GM18505 (cell line): Measurements from ENCODE around the gene CHRNA1.

ENCODE experiments used
- ATAC-seq: cut with Tn5 transposase; IDR thresholded peaks from one replicate; pipeline ENCODE4 v1.9.1; 2021; ENCODE audit not compliant: unreplicated experiment
- POLR2A ChIP-seq: IDR thresholded peaks from 4 replicates; pipeline ENCODE4 v1.6.1; 2011; ENCODE audit warnings: borderline replicate concordance; ENCODE audit not compliant: insufficient read depth, insufficient read length; ENCODE audit errors: extremely low read depth

CHRNA1 gene

GRCh38 chr2:174740721-174741120, 23.6 kb downstream of the CHRNA1 start:
- no peak for ATAC-seq
- TF ChIP-seq POLR2A: no peak

GRCh38 chr2:174738841-174739240, 25.4 kb downstream of the CHRNA1 start:
- ATAC-seq: no peak
- no peak for TF ChIP-seq POLR2A

- TF ChIP-seq POLR2A: no peak
- ATAC-seq: no peak
These were observed 32.7 kb downstream of the CHRNA1 start for GRCh38 chr2:174731546-174731945.

DNA sequence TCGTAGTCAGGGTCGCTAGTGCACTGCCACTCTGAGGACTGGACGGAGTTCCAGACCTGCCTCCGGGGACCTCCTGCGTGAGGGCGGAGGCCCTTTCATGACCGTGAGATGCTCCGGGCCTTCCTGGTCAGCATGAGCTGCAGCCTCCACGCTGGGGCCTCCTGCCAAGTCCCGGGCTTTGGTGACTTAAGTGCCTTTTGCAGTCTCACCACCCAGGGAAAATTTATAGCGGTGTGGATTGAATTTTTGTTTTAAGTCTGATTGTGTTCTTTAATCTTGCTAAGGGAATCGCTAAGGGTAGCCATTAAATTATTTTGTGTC, 33.6 kb downstream of the CHRNA1 start:
- ATAC-seq: no peak
- no peak for TF ChIP-seq POLR2A

- no peak for ATAC-seq
These were observed 34.2 kb downstream of the CHRNA1 start for GRCh38 chr2:174729797-174730697.

DNA sequence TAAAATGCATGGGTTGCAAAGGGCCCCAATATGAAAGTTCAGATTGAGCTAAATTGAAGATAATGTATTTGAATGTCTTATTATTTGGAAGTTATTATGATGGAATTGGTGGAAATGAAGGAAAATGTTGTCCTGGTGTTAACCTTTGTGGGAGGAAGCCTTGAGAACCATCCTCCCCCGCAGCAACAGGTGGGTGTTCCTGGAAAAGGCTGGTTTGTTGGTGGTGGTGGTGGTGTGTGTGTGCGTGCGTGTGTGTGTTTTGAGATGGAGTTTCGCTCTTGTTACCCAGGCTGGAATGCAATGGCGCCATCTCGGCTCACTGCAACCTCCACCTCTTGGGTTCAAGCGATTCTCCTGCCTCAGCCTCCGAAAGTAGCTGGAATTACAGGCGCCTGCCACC, 36.2 kb downstream of the CHRNA1 start:
- no peak for TF ChIP-seq POLR2A
- no peak for ATAC-seq

More at GRCh38 chr2:174729797-174730697, 34.2 kb downstream of the CHRNA1 start:
- no peak for TF ChIP-seq POLR2A

GRCh38 chr2:174726212-174726611, 38.1 kb downstream of the CHRNA1 start:
- ATAC-seq: no peak
- TF ChIP-seq POLR2A: no peak

- no peak for ATAC-seq
- no peak for TF ChIP-seq POLR2A
These were observed 41.2 kb downstream of the CHRNA1 start for GRCh38 chr2:174722942-174723592.

DNA sequence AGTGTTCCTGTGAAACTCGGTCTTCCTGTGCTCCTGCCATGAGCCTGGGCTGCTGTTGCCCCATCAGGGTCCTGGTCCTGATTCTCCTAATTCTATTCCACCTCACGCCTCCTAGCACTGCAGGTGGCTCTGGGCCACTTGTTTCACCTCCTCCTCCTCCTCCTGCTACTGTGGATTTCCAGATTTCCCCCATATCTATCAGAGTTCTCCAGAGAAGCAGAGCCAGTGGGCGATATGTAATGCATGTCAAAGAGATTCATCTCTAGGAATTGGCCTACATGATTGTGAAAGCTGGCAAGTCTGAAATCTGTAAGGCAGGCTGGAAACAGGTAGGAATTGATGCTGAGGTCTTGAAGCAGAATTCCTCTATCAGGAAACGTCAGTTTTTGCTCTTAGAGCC, 45.3 kb downstream of the CHRNA1 start:
- TF ChIP-seq POLR2A: no peak
- ATAC-seq: no peak

DNA sequence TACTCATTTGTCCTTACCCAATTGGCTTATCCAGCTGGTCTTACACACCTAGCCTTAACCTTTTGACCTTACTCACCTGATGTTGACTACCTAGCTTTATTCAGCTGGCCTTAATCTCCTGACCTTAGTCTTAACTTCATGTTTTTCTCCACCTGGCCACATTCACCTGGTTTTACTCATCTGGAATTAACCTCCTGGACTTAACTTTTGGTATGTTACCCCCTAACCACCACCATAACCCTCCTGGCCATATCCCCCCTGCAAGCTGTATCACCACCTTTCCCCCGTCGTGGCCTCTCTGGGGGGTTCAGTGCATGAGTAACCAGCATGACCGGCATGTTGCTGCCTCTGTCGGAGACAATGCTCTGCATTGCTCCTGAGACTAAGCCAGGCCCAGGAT, 45.7 kb downstream of the CHRNA1 start:
- no peak for TF ChIP-seq POLR2A
- no peak for ATAC-seq

DNA sequence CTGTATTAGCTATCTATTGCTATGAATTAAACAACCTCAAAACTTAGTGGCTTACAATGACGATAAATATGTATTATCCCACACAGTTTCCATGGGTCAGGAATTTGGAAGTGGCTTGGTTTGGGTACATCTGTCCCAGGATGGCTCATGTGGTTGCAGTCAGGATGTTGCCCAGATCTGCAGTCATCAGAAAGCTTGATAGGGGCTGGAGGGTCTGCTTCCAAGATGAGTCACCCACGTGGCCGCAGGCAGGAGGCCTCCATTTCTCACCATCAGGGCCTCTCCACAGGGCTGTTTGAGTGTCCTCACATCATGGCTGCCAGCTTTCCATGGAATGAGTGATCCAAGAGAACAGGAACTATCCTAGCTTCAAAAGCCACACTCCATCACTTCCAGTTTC, 46.4 kb downstream of the CHRNA1 start:
- no peak for TF ChIP-seq POLR2A
- no peak for ATAC-seq

DNA sequence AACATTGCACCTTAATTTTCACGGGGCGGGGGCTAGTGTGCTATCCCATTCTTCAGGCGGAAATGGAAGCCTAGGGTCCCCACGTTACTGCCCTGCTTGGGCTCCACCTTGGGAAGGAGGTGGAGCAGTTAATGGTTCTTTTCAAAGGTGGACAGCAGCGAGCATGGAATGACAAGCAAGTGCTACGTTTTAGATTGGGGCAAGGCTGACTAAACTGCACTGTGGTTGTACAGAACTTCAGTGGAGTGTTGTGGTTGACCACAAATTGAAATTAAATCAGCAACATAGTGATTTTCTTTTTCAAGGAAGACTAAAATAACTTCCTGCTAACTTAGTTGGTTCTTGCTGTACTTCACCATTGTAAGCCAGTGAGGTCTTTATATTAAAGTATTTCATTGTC, 47.0 kb downstream of the CHRNA1 start:
- TF ChIP-seq POLR2A: no peak
- no peak for ATAC-seq

GRCh38 chr2:174716785-174717184, 47.5 kb downstream of the CHRNA1 start:
- TF ChIP-seq POLR2A: no peak
- ATAC-seq: no peak

DNA sequence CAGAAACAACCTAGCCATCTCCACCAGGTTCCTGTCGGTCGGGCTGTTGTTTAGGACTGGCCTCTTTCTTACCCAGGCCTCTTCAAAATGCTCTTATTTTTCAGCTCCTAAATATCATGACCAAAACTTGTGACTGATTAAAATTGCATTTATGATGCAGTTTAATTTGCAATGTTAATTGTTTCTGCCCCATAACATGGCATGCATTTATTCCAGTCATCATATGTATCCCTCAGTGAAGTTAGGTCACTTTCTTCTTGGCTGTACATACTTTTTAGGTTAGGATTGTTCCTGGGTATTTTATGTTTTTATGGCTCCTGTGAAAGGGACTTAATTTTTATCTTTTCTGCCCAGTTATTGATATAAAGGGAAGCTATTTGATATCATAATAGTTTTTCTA, 50.6 kb downstream of the CHRNA1 start:
- ATAC-seq: no peak
- no peak for TF ChIP-seq POLR2A
